HG03095 (cell line): Measurements from ENCODE around the gene ATE1.
"Not testable (repeated sequence)": the region's sequence is repeated elsewhere in the genome, so short reads cannot be mapped to it uniquely, and the experiment has no call there.

Experiments
- ATAC-seq: cut with Tn5 transposase; IDR thresholded peaks from one replicate; pipeline ENCODE4 v1.9.1; 2021; ENCODE audit warnings: moderate library complexity; ENCODE audit not compliant: unreplicated experiment

Gene ATE1

GRCh38 chr10:121927841-121928527, at the start of gene ATE1:
TSS of gene ATE1 (minus strand) at chr10:121928031. CDS start at chr10:121927949, 82 bp downstream.
- peak; percentile 84 for ATAC-seq

- ATAC-seq, result no peak
Observed at GRCh38 chr10:121976607-121977006, 48.8 kb upstream of the ATE1 start.

GRCh38 chr10:121975295-121976086, 47.7 kb upstream of the ATE1 start:
- ATAC-seq, result no peak

- ATAC-seq, result peak; percentile 88
Observed at GRCh38 chr10:121974535-121975294, 46.9 kb upstream of the ATE1 start, which contains the start of gene NSMCE4A. TSS of gene NSMCE4A (minus strand) at chr10:121975217. CDS start at chr10:121975165, 52 bp downstream.

- ATAC-seq, result peak; percentile 15
Observed at GRCh38 chr10:121974019-121974534, 46.2 kb upstream of the ATE1 start.

GRCh38 chr10:121969086-121969485, 41.3 kb upstream of the ATE1 start:
- ATAC-seq, result not testable (repeated sequence)

- ATAC-seq, result no peak
Observed at GRCh38 chr10:121965996-121966395, 38.2 kb upstream of the ATE1 start.

GRCh38 chr10:121961456-121961855, 33.6 kb upstream of the ATE1 start:
- ATAC-seq, result no peak

GRCh38 chr10:121959671-121960070, 31.8 kb upstream of the ATE1 start:
- ATAC-seq, result no peak

GRCh38 chr10:121956111-121957061, 28.6 kb upstream of the ATE1 start:
- no peak for ATAC-seq

- no peak for ATAC-seq
Observed at GRCh38 chr10:121952226-121952625, 24.4 kb upstream of the ATE1 start.

- no peak for ATAC-seq
Observed at GRCh38 chr10:121949451-121949850, 21.6 kb upstream of the ATE1 start.

- no peak for ATAC-seq
Observed at GRCh38 chr10:121949049-121949448, 21.2 kb upstream of the ATE1 start.

- ATAC-seq, result no peak
Observed at GRCh38 chr10:121947343-121948330, 19.8 kb upstream of the ATE1 start.

GRCh38 chr10:121942749-121943416, 15.1 kb upstream of the ATE1 start:
- no peak for ATAC-seq

GRCh38 chr10:121941532-121941931, 13.7 kb upstream of the ATE1 start:
- ATAC-seq, result no peak

- no peak for ATAC-seq
Observed at GRCh38 chr10:121936295-121936694, 8.5 kb upstream of the ATE1 start.

GRCh38 chr10:121935702-121936101, 7.9 kb upstream of the ATE1 start:
- ATAC-seq, result no peak
